GM21526 (cell line): ENCODE measurements around the gene FRS3.
A peak's percentile ranks its signal among the peaks of the same experiment; 100 is the strongest.

Source experiments
- ATAC-seq: cut with Tn5 transposase; IDR thresholded peaks from one replicate; pipeline ENCODE4 v1.9.1; 2021; ENCODE audit warnings: moderate library complexity; ENCODE audit not compliant: unreplicated experiment, low FRiP score

Gene FRS3

GRCh38 chr6:41791984-41792383 is 12.3 kb upstream of the FRS3 start:
- ATAC-seq = no peak

- ATAC-seq = no peak
These were observed 11.6 kb upstream of the FRS3 start for GRCh38 chr6:41791305-41791704.

- no peak for ATAC-seq
These were observed 10.3 kb upstream of the FRS3 start for GRCh38 chr6:41790045-41790444.

- no peak for ATAC-seq
These were observed 9.7 kb upstream of the FRS3 start for GRCh38 chr6:41789390-41789724.

GRCh38 chr6:41787219-41787917 is 7.7 kb upstream of the FRS3 start, which contains the start of gene TOMM6:
TSS of gene TOMM6 (plus strand) at chr6:41787694. CDS start at chr6:41787698, 4 bp downstream.
- peak; percentile 70 for ATAC-seq

GRCh38 chr6:41786451-41787218 is 6.9 kb upstream of the FRS3 start:
- peak; percentile 60 for ATAC-seq

GRCh38 chr6:41785689-41786450 is 6.2 kb upstream of the FRS3 start:
- no peak for ATAC-seq

GRCh38 chr6:41785254-41785653 is 5.6 kb upstream of the FRS3 start:
- no peak for ATAC-seq

GRCh38 chr6:41784581-41785171 is 5.0 kb upstream of the FRS3 start:
- no peak for ATAC-seq

- ATAC-seq = no peak
These were observed 3.5 kb upstream of the FRS3 start for GRCh38 chr6:41783106-41783780.

- ATAC-seq = no peak
These were observed 1.6 kb upstream of the FRS3 start for GRCh38 chr6:41781366-41781730.

GRCh38 chr6:41780551-41781365 is 1.1 kb upstream of the FRS3 start, which contains the start of gene PRICKLE4:
TSS of gene PRICKLE4 (plus strand) at chr6:41780782. CDS start at chr6:41783474, 2,692 bp downstream.
- ATAC-seq = no peak

- no peak for ATAC-seq
These were observed 364 bp downstream of the FRS3 start for GRCh38 chr6:41779336-41779735.

GRCh38 chr6:41778895-41779294 is 805 bp downstream of the FRS3 start:
- ATAC-seq = no peak

GRCh38 chr6:41777551-41778285 is 2.0 kb downstream of the FRS3 start:
- ATAC-seq = no peak

GRCh38 chr6:41775293-41775882 is 4.3 kb downstream of the FRS3 start:
- ATAC-seq = no peak

- ATAC-seq = no peak
These were observed 4.9 kb downstream of the FRS3 start for GRCh38 chr6:41774841-41775240.
